SK-N-SH treated with all-trans-retinoic acid at 6 μM for 48 hours (cell line): Measurements from ENCODE around the gene MID1.

Experiments used
- ATAC-seq: fragments of 200-7000 bp; cut with Tn5 transposase; 3 replicates; pipeline ENCODE4 v1.9.1; 2020; ENCODE audit warnings: mild to moderate bottlenecking, moderate library complexity
- ARNTL ChIP-seq: fragments of 450-650 bp; formaldehyde crosslinking; IDR thresholded peaks from 2 replicates; pipeline ENCODE4 v1.5.0; 2020; ENCODE audit warnings: low read depth, mild to moderate bottlenecking, moderate library complexity, borderline replicate concordance
- BACH2 ChIP-seq: fragments of 250-450 bp; sonication (Bioruptor Pico); IDR thresholded peaks from 2 replicates; pipeline ENCODE4 v1.9.0; 2021; ENCODE audit warnings: mild to moderate bottlenecking, borderline replicate concordance
- CREB5 ChIP-seq: fragments of 250-450 bp; sonication (Bioruptor Pico); IDR thresholded peaks from 2 replicates; pipeline ENCODE4 v1.5.1; 2020; ENCODE audit warnings: low read depth, mild to moderate bottlenecking, moderate library complexity
- CSDC2 ChIP-seq: fragments of 250-450 bp; sonication (Bioruptor Pico); IDR thresholded peaks from 2 replicates; pipeline ENCODE4 v1.5.0; 2020; ENCODE audit warnings: mild to moderate bottlenecking, moderate library complexity
- ESRRG ChIP-seq: fragments of 250-450 bp; sonication (Bioruptor Pico); IDR thresholded peaks from 2 replicates; pipeline ENCODE4 v1.6.1; 2021; ENCODE audit warnings: mild to moderate bottlenecking
- GLIS3 ChIP-seq: fragments of 250-450 bp; sonication (Bioruptor Pico); IDR thresholded peaks from 2 replicates; pipeline ENCODE4 v1.5.0; 2020; ENCODE audit warnings: mild to moderate bottlenecking, moderate library complexity
- ISL1 ChIP-seq: fragments of 250-450 bp; sonication (Bioruptor Pico); IDR thresholded peaks from 2 replicates; pipeline ENCODE4 v2.1.2; 2022; ENCODE audit warnings: mild to moderate bottlenecking, moderate library complexity
- OSR1 ChIP-seq: fragments of 250-450 bp; sonication (Bioruptor Pico); IDR thresholded peaks from 2 replicates; pipeline ENCODE4 v1.8.0; 2022; ENCODE audit warnings: moderate library complexity, mild to moderate bottlenecking, inconsistent platforms
- PATZ1 ChIP-seq: fragments of 250-450 bp; sonication (Bioruptor Pico); IDR thresholded peaks from 2 replicates; pipeline ENCODE4 v1.8.0; 2020; ENCODE audit warnings: mild to moderate bottlenecking, moderate library complexity, borderline replicate concordance
- PPARA ChIP-seq: fragments of 250-450 bp; sonication (Bioruptor Pico); IDR thresholded peaks from 2 replicates; pipeline ENCODE4 v1.5.0; 2020; ENCODE audit warnings: mild to moderate bottlenecking, borderline replicate concordance
- SNAI2 ChIP-seq: fragments of 250-450 bp; sonication (Bioruptor Pico); IDR thresholded peaks from 2 replicates; pipeline ENCODE4 v1.5.0; 2020; ENCODE audit warnings: mild to moderate bottlenecking, moderate library complexity
- TCF4 ChIP-seq: fragments of 250-450 bp; sonication (Bioruptor Pico); IDR thresholded peaks from 2 replicates; pipeline ENCODE4 v1.8.0; 2021; ENCODE audit warnings: mild to moderate bottlenecking, moderate library complexity, borderline replicate concordance
- TOX ChIP-seq: fragments of 250-450 bp; sonication (Bioruptor Pico); IDR thresholded peaks from 2 replicates; pipeline ENCODE4 v1.8.0; 2021; ENCODE audit warnings: mild to moderate bottlenecking, moderate library complexity, borderline replicate concordance
- ZFP3 ChIP-seq: fragments of 250-450 bp; sonication (Bioruptor Pico); IDR thresholded peaks from 2 replicates; pipeline ENCODE4 v1.5.0; 2020; ENCODE audit warnings: mild to moderate bottlenecking, moderate library complexity
- ZFP30 ChIP-seq: fragments of 450-650 bp; formaldehyde crosslinking; IDR thresholded peaks from 2 replicates; pipeline ENCODE4 v1.5.0; 2022; ENCODE audit warnings: mild to moderate bottlenecking, moderate library complexity
- ZNF565 ChIP-seq: fragments of 450-650 bp; formaldehyde crosslinking; conservative IDR thresholded peaks from 2 replicates; pipeline ENCODE4 v1.5.0; 2020; ENCODE audit warnings: low read depth, mild to moderate bottlenecking, moderate library complexity
- ZNF70 ChIP-seq: fragments of 450-650 bp; formaldehyde crosslinking; IDR thresholded peaks from 2 replicates; pipeline ENCODE4 v1.5.0; 2020; ENCODE audit warnings: mild to moderate bottlenecking, moderate library complexity
- TF ChIP-seq, protein P1 (sequence below): fragments of 250-450 bp; sonication (Bioruptor Pico); IDR thresholded peaks from 2 replicates; pipeline ENCODE4 v1.5.0; 2020; ENCODE audit warnings: mild to moderate bottlenecking, moderate library complexity

Gene MID1

GRCh38 chrX:10622197-10622596, 1.8 kb upstream of the MID1 start (continued):
- no peak for TF ChIP-seq ZNF565
- TF ChIP-seq, protein P1, sequence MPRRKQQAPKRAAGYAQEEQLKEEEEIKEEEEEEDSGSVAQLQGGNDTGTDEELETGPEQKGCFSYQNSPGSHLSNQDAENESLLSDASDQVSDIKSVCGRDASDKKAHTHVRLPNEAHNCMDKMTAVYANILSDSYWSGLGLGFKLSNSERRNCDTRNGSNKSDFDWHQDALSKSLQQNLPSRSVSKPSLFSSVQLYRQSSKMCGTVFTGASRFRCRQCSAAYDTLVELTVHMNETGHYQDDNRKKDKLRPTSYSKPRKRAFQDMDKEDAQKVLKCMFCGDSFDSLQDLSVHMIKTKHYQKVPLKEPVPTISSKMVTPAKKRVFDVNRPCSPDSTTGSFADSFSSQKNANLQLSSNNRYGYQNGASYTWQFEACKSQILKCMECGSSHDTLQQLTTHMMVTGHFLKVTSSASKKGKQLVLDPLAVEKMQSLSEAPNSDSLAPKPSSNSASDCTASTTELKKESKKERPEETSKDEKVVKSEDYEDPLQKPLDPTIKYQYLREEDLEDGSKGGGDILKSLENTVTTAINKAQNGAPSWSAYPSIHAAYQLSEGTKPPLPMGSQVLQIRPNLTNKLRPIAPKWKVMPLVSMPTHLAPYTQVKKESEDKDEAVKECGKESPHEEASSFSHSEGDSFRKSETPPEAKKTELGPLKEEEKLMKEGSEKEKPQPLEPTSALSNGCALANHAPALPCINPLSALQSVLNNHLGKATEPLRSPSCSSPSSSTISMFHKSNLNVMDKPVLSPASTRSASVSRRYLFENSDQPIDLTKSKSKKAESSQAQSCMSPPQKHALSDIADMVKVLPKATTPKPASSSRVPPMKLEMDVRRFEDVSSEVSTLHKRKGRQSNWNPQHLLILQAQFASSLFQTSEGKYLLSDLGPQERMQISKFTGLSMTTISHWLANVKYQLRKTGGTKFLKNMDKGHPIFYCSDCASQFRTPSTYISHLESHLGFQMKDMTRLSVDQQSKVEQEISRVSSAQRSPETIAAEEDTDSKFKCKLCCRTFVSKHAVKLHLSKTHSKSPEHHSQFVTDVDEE, result no peak

DNA sequence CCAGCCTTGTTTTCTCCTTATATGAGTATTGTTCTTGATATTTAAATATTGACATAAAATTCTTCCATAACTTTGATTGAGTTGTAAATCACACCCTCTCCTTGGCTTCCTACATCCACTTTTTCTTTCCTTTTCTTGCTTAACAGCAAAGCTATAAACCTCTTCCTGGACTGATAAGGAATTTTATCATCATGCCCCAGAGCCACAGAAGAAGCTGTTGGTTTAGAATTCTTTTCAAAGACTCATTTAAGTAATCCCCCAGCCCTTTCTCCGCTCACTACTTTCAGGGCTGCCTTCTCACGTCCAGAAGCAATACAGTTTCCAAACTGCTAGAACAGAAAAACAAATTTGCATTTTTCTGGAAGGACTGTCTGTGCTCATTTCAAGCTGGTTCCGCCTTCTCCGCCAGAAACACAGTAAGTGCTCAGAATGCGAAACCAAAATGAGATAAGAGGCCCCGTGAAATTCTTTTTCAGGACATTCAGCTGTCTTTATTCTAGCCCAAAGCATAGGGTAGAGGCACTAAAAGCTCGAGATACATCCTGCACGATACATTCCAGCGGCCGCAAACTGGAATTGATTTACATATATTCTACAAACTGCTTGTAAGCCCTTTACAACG, 849 bp downstream of the MID1 start:
- TF ChIP-seq PPARA (no peak), PATZ1 (CRISPR knock-in tag) (no peak), ISL1 (CRISPR knock-in tag) (no peak), ZFP3 (no peak), OSR1 (CRISPR knock-in tag) (no peak), CREB5 (CRISPR knock-in tag) (no peak), ZFP30 (CRISPR knock-in tag) (no peak), ZNF565 (no peak), ESRRG (CRISPR knock-in tag) (no peak), GLIS3 (no peak)
- TF ChIP-seq, protein P1, result no peak
- TF ChIP-seq, all 23 proteins: peak for 0
- peak; percentile 42 for ATAC-seq

GRCh38 chrX:10618961-10619360, 1.4 kb downstream of the MID1 start:
- ATAC-seq, result no peak
- TF ChIP-seq ESRRG (CRISPR knock-in tag), result no peak
- TF ChIP-seq BACH2 (CRISPR knock-in tag), result no peak
- no peak for TF ChIP-seq TOX (CRISPR knock-in tag)
- TF ChIP-seq ISL1 (CRISPR knock-in tag), result no peak

DNA sequence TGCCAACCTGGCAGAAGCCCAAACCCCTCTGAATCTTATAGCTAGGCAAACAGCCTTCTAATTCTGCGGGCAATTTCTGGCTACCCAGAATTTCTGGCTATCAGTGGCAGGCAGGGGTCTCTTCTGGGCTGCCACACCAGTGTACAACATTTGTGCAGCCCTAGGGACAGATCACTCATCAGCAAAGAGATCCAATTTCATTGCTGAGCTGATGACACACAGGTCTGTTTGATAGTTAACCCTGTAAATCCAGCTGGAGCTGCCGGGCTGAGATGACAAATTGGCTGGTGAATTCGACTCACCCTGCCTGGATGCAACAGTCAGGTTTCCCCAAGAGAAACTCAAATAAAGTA, 2.4 kb downstream of the MID1 start:
- TF ChIP-seq TCF4 (no peak), CSDC2 (CRISPR knock-in tag) (no peak), ZNF70 (CRISPR knock-in tag) (no peak), ARNTL (CRISPR knock-in tag) (no peak), SNAI2 (no peak), ESRRG (CRISPR knock-in tag) (no peak), ZFP3 (no peak), TOX (CRISPR knock-in tag) (no peak), PATZ1 (CRISPR knock-in tag) (no peak), CREB5 (CRISPR knock-in tag) (no peak), OSR1 (CRISPR knock-in tag) (no peak)
- peak; percentile 4; the same call in 1 of the 3 replicates for ATAC-seq
